GM18511 (cell line): Measurements from ENCODE around the gene NLRC3.

Experiments used
- ATAC-seq: cut with Tn5 transposase; IDR thresholded peaks from one replicate; pipeline ENCODE4 v1.9.1; 2021; ENCODE audit warnings: mild to moderate bottlenecking, moderate library complexity; ENCODE audit not compliant: unreplicated experiment

NLRC3 gene

DNA sequence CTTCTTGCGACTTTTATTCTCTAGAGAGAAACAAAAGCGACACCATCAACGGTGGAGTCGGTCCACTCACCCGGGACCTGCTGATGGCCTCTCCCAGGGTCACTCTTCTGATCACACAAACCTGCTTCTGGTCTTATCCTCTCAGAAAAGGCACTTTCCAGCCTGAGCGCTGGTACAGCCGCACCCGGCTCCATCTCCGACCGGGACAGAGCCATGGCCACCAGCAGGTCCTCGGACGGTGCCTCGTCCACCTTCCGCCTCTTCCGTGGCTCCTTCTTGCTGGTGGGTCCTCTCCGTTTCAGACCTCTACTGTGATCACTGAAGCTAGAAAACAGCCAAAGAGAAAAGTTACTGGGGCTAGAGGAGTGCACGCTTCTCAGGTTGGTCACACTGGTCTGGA lies 20.5 kb upstream of the NLRC3 start:
- ATAC-seq = no peak

DNA sequence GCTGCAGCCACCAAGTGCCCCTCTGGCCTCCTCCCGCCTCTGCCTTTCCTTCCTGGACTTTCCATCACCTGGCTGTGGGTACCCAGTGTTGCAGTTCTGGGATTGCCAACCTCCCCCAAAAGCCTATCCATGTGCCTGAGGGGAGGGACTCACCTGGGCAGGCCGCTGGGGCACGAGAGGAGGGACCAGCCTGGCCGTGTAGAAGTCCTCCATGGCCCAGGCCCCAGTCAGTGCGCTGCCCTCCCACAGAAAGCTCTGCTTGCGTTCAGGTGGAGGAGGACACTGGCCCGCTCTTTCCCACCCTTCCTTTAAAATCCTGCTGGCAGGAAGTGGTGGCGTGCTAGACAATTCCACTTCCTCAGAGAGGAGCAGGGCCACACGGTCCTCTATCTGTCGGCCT lies 20.0 kb upstream of the NLRC3 start:
- no peak for ATAC-seq

DNA sequence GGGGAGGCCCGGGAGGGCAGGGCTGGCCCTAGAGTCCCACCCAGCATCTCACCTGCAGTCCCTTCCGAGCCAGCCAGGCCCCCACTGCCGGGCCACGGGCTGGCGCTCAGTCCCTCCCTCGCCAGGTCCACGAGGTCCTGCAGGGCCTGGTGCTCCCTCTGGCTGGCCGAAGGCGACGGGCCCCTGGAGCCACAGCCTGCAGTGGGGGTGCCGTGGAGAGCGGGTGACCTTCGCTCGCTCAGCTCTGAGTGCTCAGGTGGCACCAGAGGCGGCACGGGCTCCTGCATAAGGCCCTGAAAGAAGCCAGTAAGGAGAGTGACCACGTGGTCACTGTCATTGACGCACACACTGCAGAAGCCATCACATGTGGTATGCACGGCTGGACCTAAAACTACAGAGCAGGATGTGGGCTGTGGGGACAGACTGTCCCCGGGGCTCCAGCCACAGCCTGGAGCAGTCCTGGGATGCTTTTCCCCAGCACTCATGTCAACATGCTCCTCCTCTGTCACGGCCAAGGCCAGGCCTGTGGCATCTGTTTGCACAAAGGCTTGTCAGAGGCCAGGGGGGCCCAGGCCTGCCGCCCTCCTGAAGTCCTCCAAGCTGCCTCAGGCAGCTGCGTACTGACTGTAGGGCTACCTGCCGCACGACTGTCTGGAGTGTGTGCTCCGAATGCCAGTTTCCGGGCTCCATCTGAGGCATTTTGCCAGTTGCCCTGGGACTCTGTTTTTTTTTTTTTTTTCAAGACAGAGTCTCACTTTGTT lies 19.1 kb upstream of the NLRC3 start:
- ATAC-seq = no peak

DNA sequence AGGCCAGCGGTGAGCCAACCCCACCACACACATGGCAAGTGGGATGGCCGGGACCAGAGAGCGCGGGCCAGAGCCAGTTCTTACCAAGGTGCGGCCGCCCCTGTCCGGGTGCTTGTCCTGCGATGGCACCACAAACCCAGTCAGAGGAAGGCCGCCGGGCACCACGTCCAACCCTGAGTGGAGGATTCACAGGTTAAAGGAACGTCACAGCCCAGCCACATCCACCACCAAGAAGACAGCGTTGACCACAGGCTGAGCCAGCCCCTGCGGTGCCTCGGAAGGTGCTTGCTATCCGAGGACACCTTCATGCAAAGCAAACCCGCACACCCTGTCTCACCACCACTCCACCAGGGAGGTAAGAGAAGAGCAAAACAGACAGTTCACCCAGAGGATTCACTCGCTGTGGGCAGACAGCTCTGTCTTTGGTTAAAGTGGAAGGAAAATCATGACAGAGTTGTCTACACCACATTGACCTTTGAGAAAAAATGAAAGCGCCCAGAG lies 18.4 kb upstream of the NLRC3 start:
- ATAC-seq = no peak

DNA sequence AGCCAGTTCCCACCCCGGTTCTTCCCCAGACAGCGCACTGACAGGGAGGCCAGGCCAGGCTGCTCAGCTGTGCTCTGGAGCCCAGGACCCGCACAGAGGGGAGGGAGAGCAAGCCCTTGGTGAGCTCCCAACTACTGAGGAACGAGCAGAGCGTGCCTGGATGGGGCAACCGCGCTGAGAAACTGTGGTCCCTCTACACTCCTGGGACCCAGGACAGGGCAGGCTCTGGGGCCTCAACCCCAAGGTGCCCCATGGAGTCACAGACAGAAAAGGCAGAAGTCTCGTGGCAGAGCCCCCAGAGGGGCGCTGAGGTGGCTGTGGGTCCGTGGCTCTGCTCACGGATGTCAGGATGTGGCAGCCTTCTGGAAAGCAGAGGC lies 17.9 kb upstream of the NLRC3 start:
- ATAC-seq = no peak

DNA sequence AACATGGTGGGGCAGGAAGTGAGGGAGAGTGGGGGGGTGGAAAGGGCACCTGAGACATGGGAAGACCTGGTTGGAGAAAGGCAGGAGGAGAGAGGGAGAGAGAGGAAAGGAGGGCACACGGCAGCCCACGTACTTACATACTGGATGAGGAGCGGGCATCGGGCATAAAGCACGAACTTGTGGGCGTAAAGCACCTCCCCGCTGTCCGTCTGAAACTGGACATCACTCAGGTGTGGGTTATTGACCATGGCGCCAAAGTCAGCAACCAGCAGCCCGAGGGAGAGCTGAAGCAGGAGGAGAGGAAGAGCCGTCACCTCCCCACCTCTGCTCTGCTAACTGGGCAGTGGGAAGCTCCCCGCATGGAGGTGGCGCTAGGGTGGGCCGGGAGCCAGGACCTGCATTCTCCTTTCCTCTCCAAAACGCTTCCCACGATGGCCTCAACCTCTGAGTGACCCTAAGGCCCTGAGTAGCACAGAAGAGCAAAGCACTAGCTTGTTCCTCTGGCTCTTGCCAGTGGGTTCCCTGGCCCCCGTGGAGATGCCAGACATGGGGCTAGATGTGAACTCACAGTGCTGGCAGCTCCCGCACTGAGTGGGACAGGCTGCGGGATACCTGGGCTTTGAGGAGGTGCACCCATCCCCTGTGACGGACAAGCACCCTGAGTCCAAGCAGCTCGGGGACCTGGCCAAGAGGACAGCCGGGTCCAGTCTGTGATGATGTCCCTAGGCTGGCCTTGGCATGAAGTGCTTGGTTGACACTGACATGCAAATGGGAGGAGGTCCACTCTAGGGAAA lies 17.3 kb upstream of the NLRC3 start:
- no peak for ATAC-seq

DNA sequence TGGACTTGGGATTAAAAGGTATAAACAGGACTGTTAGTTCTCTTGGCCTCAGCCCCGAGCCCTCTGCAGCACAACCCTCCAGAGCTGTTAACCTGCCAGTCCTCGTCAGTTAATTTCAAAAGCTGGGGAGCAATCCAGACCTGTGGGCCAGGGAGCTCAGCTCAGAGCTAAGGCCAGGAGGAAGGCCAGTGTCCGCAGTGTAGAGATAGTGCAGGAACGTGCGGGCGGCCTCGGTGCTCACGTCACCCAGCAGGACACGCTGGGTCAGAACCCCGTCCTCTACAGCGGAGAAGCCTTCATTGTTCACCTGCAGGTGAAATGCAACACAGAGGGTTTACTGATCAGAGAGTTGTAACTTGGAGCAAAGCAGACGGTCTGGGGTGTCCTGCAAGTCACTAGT lies 15.4 kb upstream of the NLRC3 start:
- no peak for ATAC-seq

DNA sequence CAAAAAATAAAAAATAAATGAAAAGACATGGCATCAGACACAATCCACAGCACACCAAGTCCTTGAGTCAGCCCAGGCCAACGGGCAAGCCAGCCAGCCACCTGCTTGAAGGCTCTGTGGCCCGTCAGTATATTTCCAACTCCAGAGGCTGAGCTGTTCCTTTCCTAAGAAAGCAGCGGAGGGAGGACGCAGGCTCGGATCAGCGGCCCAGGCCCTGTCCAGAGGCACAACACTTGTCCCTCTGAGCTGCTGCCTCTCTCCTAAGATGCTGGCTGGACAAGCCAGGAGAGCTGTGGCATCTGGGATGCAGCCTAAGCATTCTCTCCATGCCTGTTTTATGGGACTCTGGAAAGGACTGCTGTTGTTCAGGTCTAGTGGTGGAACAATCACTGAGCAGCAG lies 14.8 kb upstream of the NLRC3 start:
- no peak for ATAC-seq

DNA sequence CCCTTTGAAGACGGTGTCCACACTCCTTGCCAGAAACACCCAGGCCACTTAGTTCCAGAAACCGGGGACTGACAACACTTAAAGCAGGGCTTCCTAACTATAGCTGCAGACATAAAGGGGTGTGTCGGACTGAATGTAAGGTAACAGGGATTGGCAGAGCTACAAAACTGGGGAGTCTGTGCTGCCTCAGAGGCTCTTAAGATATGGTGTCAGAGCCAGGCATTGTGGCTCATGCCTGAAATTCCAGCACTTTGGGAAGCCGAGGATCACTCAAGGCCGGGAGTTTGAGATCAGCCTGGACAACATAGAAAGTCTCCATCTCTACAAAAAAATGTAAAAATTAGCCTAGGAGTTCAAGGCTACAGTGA lies 14.2 kb upstream of the NLRC3 start:
- no peak for ATAC-seq

DNA sequence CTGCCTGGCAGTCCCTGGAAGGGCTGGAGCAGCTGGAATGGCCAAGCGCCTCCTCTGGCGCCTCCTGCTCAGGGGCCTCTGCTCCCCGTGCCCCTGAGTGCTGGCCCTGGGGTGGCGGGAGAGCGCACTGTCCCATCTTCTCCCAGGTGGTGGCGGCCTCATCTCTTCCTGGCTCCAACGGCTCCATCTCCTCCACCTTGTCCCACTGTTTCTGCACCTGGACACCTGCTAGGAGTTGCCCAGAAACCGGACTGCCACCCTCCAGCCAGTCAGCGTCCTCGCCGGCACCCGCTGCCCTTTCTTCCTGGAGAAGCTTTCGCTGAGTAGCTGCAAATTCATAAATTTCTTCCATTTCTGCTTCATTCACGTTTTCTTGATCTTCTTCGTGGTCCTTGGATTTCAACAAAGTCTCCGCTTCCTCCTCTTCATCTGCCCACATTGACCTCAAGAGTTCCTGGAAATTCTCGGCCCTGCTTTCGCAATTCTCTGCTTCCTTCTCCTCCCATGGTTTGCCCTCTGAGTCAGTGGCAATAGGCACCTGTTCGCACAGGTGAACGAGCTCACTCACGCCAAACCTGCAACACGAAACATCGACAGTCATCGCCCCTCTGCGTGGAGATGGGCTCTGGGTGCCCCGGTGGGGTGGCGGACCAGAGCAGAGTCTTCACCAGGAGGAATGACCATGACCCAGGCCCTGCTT lies 13.7 kb upstream of the NLRC3 start:
- no peak for ATAC-seq

DNA sequence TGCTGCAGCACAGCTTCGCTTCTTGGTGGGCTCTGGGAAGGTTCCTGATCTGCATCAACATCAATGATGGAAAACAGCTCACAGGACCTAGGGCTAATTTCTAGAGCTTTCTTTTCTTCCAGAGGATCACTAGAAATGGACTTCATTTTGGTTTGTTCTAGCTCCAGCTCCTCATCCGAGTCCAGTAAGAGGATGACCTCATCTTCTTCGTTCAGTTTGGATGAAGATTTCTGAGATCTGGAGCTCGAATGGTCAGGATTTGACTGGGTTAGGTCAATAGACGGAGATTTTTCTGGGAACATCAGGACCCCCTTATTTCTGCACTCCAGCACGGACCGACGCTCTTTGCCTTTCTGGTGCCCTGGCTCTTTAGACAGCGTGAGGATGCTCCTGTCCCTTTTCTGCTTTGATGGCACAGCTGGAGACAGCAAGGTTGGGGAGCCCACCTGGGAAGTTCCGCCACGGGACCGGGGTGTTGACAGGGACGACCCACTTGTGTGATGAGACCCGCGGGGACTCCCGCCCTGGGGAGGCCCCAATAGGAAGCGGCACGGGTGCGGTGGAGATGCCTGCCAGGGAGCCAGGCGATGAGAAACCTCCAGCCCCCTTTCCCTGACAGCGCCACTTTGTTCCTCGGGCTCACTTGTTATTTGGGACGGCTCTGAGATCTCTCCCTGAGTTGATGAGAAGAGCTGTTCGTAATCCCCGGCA lies 12.9 kb upstream of the NLRC3 start:
- no peak for ATAC-seq

DNA sequence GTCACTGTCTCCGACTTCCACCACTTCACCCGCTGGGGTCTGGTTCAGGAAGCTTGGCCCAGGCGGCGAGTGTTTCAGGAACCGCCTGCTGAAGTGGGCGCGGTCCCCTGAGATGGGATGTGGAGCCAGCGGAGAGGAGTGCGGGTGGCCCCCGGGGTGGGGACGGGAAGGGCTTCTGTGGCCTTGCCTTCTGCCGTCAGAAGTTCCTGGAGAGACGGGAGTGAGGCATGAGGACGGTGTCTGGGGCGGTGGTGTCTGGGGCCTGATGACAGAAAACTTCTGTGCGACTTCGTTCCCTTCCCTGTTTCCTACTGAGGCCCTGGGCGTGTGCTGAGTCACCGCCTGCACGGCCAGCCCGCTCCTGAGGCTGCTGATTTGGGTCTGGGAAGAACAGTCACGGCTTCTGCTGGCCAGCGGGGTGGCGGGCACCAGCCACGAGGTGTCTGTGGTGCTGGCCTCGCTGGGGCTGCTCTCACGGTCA lies 12.3 kb upstream of the NLRC3 start:
- no peak for ATAC-seq

DNA sequence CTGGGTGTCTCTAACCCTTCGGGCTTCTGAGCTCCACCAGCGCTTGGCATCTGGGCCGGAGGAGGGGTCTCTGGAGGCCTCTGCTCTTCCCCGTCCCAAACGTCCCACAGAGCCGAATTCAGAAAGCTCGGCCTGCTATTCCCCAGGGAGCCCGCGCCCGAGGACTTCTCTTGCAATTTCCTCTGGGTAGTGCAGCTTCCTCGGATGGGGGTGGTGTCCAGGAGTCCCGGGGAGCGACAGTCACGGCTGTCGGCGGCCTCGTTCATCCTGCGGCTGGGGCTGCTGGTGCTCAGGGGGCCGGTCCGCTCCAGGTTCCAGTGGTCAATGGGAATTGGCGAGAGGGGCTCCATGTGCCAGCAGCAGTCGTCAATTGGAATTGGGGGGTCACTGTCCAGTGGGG lies 11.8 kb upstream of the NLRC3 start:
- ATAC-seq = no peak

DNA sequence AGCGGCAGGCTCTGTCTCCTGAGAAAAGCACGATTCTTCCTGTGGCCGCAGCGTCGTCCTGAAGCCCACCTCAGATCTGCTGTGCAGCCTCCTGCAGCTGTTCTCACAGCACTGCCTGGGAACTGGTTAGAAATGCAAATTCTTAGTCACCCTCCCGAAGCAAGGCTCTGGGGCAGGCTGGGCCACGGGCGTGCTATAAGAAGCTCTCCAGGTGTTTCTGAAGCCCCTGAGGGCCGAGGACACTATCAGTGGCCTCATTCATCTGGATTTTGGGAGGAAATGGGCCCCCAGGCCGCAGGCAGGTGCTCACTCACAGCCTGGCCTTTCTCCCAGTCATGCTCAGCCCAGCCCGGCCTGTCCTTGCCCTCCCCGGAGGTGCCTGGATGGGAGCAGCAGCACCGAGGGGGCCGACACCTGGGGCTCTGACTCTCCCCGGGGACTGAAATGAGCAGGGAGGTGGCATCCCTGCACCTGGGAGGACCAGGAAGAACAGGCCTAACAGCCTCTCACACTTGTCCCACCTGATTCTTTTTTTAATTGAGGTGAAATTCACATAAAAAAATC lies 10.4 kb upstream of the NLRC3 start:
- peak; percentile 59 for ATAC-seq

DNA sequence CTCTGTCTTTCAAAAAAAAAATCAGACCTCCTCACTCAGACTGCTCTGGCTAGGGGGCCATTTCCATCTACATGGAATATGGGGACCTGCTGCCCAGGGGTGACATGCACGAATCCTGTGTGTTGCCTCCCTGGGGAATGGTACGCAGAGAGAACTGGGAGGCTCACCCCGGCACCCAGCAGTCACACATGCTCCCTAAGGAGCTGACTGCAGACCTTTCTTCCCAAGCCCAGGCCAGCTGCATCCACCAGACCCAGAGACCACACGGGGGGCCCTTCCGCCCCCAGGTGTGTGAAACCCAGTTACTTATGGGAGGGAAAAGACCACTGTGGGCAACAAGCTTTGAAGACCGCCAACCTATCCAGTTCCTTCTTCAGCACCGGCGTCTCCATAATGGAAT lies 7.2 kb upstream of the NLRC3 start:
- no peak for ATAC-seq

DNA sequence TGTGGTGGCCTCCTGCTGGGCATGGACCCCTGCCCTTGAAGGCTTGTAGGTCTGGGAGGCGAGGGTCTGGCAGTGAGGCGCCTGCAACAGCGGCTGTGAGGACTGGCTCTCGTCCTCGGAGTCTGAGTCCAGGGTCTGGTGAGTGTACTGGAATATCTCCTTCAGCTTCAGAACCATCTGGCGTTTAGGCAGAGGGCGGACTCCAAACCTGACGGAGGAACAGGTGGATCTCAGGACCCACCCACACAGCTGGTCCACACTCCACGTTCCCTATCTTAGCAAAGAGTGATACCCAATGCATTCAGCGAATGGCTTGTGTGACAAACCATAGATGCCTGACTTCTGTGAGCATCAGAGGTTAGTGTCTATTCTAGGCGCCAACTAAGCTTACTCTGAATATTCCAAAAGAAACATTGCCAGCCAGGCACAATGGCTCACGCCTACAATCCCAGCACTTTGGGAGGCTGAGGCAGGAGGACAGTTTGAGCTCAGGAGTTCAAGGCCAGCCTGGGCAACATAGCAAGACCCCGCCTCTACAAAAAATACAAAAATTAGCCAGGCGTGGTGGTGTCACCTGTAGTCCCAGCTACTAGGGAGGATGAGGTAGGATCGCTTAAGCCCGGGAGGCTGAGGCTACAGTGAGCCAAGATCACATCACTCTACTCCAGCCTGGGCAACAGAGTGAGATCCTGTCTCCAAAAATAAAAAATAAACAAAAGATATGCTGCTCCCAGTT lies 6.3 kb upstream of the NLRC3 start:
- no peak for ATAC-seq

DNA sequence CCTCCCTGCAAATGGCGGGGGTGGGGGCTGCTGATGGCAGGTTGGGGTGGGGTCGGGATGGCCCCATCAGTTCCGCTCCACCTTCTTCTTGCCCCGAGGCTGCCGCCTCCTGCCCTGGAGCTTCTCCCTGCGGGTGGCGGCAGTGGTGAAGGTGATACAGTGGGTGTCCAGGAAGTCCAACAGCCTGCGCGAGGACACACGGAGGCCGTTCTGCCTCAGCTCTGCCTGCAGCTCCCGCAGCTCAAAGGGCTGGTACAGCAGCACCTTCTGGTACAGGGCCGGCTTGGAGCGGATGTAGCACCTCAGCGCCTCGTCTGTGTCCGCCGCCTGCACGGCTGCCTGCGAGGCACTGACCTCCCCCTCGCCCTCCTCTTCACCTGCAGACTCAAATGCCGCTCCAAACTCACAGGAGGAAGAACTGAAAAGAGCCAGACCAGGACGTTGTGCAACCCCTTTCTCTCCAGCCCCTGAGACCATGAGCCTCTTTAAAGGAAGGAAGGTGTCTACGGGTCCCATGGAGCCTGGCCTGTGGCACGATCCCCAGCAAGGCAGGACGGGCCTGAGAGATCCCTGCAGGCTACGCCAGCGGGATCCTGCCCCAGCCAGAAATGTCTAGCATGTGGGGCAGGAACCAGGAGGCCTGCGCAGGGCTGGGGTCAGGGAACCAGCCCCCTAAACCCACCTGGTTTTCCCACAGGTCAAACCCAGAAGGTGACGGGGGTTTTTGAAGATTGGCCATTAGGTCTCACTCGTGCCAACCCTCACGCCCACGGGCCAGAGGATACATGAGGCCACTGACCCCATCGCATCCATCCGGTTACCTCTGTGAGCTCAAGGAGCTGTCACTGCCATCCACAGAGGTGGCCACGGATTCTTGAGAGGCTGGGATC lies 5.3 kb upstream of the NLRC3 start:
- no peak for ATAC-seq

DNA sequence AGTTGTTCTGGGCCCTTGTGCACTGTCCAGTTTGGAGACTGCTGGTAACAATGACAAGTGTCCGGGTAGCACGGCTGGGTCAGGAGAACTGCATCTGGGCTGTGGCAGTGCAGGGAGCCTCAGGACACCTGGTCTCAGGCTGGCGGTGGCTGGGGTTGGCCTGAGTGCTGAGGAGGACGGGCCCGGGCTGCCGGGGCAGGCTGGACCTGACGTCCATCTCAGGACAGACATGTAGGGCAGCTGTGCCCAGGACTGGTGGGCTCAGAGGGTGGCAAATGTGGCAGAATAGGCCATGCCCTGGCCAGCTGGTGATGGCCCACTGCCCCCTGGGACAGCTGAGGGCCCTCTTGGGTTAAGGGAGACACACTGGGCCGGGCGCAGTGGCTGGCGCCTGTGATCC lies 4.2 kb upstream of the NLRC3 start:
- ATAC-seq = no peak

DNA sequence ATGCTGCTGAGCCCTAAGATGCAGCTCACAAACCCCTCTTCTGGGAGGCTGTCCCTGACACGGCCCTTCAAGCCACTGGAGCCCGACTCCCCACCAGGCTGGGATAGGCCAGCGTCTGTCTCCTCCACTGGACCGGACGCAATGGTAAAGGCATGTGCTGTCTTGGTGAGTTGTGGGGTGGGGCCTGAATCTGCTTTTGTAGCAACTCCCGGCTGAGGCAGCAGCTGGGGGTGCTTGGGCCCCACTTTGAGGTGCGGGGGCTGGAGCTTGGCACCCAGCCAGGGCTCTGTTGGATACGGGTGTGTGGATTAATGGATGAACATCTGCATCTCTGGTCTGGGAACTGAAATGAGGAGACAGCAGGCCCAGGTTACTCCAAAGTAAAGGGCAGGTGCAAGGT lies 3.5 kb upstream of the NLRC3 start:
- no peak for ATAC-seq
